Smooth muscle cell (in vitro differentiated cells): ENCODE measurements around the gene MATR3. TPM values are rescaled to one million over a fixed set of nuclear protein-coding genes. Genes with fewer than 3 reads are reported as not detected.

Experiments used
- DNase-seq: peaks from one replicate; lab custom pipeline; 2025; ENCODE audit not compliant: unreplicated experiment; lab: John Stamatoyannopoulos, UW
- H2AFZ ChIP-seq: fragments of 200-600 bp; sonication (generic); 2 replicates; pipeline ENCODE4 v1.6.0; 2016; ENCODE audit warnings: antibody characterized with exemption, low read depth, mild to moderate bottlenecking
- H3F3A ChIP-seq: fragments of 200-600 bp; sonication (generic); 2 replicates; pipeline ENCODE4 v1.6.0; 2017; ENCODE audit warnings: antibody characterized with exemption, low read depth
- H3K27ac ChIP-seq: fragments of 200-600 bp; sonication (generic); 2 replicates; pipeline ENCODE4 v1.5.1; 2016; ENCODE audit warnings: low read depth, mild to moderate bottlenecking
- H3K27me3 ChIP-seq: fragments of 200-600 bp; sonication (generic); 2 replicates; pipeline ENCODE4 v1.6.1; 2016; ENCODE audit warnings: low read depth, mild to moderate bottlenecking
- H3K36me3 ChIP-seq: fragments of 200-600 bp; sonication (generic); 2 replicates; pipeline ENCODE4 v1.5.1; 2016; ENCODE audit warnings: low read depth
- H3K4me1 ChIP-seq: fragments of 200-600 bp; sonication (generic); 2 replicates; pipeline ENCODE4 v1.5.1; 2016; ENCODE audit warnings: low read depth
- H3K4me2 ChIP-seq: fragments of 200-600 bp; sonication (generic); 2 replicates; pipeline ENCODE4 v1.6.0; 2016; ENCODE audit warnings: mild to moderate bottlenecking
- H3K4me3 ChIP-seq: fragments of 200-600 bp; sonication (generic); 2 replicates; pipeline ENCODE4 v1.5.1; 2016; ENCODE audit warnings: mild to moderate bottlenecking
- H3K79me2 ChIP-seq: fragments of 200-600 bp; sonication (generic); 2 replicates; pipeline ENCODE4 v1.6.0; 2016; ENCODE audit warnings: low read depth, mild to moderate bottlenecking
- H3K9ac ChIP-seq: fragments of 200-600 bp; sonication (generic); 2 replicates; pipeline ENCODE4 v1.6.0; 2016; ENCODE audit warnings: low read depth
- H3K9me3 ChIP-seq: fragments of 200-600 bp; sonication (generic); replicated peaks from 2 replicates; pipeline ENCODE4 v1.5.1; 2016; ENCODE audit warnings: low read depth
- H4K20me1 ChIP-seq: fragments of 200-600 bp; sonication (generic); 2 replicates; pipeline ENCODE4 v1.6.0; 2016; ENCODE audit warnings: low read depth
- CTCF ChIP-seq: fragments of 200-600 bp; sonication (generic); IDR thresholded peaks from 2 replicates; pipeline ENCODE4 v1.5.1; 2017; ENCODE audit warnings: borderline replicate concordance, mild to moderate bottlenecking, antibody characterized with exemption; ENCODE audit not compliant: insufficient read depth, poor library complexity, severe bottlenecking
- WGBS: methylation state at CpG from one replicate; pipeline ENCODE4 v1.1.7; 2016; ENCODE audit warnings: low lambda C conversion rate; 5-methylcytosine and 5-hydroxymethylcytosine counted together
- polyA plus RNA-seq: library from polyadenylated mRNA; unstranded; fragments of >200 nt; fragmentation: Nextera tagmentation; extraction: Ambion mirVana; gene quantifications from 2 replicates; pipeline ENCODE4 v1.2.1, GENCODE V29; 2016
- total RNA-seq: library from RNA; depleted of rRNA; stranded (reverse); fragments of >200 nt; gene quantifications from 2 replicates; pipeline ENCODE4 v1.2.3, GENCODE V29; 2014

MATR3 gene
- total and polyA plus RNA-seq, 2 experiments from 2014 or later = 169 to 267 TPM

DNA sequence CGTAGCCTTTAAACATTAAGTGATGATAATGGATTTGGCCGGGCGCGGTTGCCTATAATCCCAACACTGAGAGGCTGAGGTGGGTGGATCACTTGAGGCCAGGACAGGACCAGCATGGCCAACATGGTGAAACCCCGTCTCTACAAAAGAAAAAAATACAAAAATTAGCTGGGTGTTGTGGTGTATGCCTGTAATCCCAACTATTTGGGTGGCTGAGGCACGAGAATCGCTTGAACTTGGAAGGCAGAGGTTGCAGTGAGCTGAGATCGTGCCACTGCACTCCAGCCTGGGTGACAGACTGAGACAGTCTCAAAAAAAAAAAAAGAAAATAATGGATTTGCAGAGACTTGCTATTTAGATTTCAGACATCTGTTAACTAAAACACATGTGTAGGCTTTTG is 9.2 kb upstream of the MATR3 start:
- 96% methylated on average over 8 of the region's 8 CpGs for WGBS
- no peak overlapping the region for H3K4me3 ChIP-seq
- no peak overlapping the region for H2AFZ ChIP-seq
- H4K20me1 ChIP-seq = no peaks in the 10 kb centered on the region
- H3F3A ChIP-seq = peaks cover 14% of the 10 kb centered on the region
- H3K27me3 ChIP-seq = no peaks in the 10 kb centered on the region
- no peaks in the 10 kb centered on the region for H3K9me3 ChIP-seq
- TF ChIP-seq CTCF = no peak
- peaks cover 9% of the 10 kb centered on the region for H3K4me1 ChIP-seq
- no peak overlapping the region for H3K27ac ChIP-seq
- no peak overlapping the region for H3K9ac ChIP-seq
- H3K4me2 ChIP-seq = no peak overlapping the region
- DNase-seq = no peak
- peaks cover 23% of the 10 kb centered on the region for H3K36me3 ChIP-seq
- H3K79me2 ChIP-seq = no peaks in the 10 kb centered on the region

DNA sequence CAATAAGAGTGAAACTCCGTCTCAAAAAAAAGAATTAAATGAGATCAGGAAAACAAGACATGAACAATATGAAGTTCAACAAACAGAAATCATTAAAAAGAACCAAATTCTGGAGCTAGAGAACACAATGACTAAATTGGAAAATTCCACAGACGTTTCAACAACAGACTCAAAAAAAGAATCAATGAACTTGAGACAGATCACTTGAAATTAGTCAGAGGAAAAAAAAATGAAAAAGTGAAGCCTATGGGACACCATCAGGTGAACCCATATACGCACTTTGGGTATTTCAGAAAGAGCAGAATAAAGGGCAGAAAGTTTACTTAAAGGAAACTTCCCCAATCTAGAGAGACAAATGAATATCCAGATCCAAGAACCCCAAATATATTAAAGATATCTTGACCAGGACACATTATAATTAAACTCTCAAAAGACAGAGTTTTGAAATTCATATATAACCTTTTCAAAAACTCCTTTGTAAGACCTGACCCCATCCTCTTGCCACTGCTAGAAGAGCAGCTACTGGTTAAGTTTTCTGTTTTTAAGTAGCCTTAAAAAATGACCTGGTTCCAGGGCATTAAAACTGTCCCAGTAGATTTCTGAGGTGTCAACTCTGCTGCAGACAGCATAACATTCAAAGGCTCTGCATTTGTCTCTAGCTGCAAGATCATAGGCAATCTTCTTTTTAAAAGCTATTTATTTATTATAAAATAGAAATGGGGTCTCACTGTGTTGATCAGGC is 7.7 kb upstream of the MATR3 start:
- Histone ChIP-seq H2AFZ (no peak overlapping the region), H3K4me1 (peaks cover 9% of the 10 kb centered on the region), H3K9me3 (no peaks in the 10 kb centered on the region), H3K36me3 (peaks cover 16% of the 10 kb centered on the region), H3K4me2 (no peak overlapping the region), H3K27ac (no peak overlapping the region), H4K20me1 (no peaks in the 10 kb centered on the region), H3F3A (peaks cover 10% of the 10 kb centered on the region), H3K79me2 (no peaks in the 10 kb centered on the region), H3K4me3 (no peak overlapping the region), H3K9ac (no peak overlapping the region), H3K27me3 (no peaks in the 10 kb centered on the region)
- WGBS = 96% methylated on average over 3 of the region's 3 CpGs
- DNase-seq = no peak
- TF ChIP-seq CTCF = no peak

GRCh38 chr5:139287890-139288635 is 5.5 kb upstream of the MATR3 start:
- Histone ChIP-seq H3K9me3 (no peaks in the 10 kb centered on the region), H3K36me3 (peaks cover 16% of the 10 kb centered on the region), H3K27ac (no peak overlapping the region), H4K20me1 (no peaks in the 10 kb centered on the region), H3K4me3 (no peak overlapping the region), H3K4me2 (no peak overlapping the region), H3K4me1 (no peaks in the 10 kb centered on the region), H3K27me3 (no peaks in the 10 kb centered on the region), H3K79me2 (no peaks in the 10 kb centered on the region), H2AFZ (no peak overlapping the region), H3K9ac (no peak overlapping the region), H3F3A (peaks cover 10% of the 10 kb centered on the region)
- TF ChIP-seq CTCF = no peak
- WGBS = 84% methylated on average over 10 of the region's 10 CpGs
- DNase-seq = no peak
